GM12874 (cell line): Measurements from ENCODE around the gene ZNF93.

ENCODE experiments used
- CTCF ChIP-seq: IDR thresholded peaks from 2 replicates; pipeline ENCODE4 v1.5.1; 2011; ENCODE audit warnings: low read depth, mild to moderate bottlenecking, control low read depth, low read length, moderate library complexity; ENCODE audit not compliant: insufficient read depth

Gene ZNF93

DNA sequence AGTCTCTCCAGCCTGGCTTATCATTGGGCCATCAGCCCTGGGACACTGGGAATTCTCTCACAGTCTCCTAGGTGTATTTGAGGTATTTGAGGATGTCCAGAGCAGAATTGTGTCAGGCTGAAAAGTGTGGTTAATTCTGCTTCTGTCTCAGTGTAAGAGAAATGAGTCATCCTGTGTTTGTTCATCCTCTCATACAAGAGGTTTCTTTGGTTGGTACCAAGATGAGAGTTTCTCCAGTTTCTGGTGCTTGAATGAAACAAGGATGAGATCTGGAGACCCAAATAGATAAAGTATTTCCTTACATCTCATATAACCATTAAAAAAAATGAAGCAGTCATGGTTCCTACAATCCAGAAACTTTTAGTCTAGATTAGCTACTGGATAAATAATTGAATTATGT lies 27.4 kb upstream of the ZNF93 start:
- no peak for TF ChIP-seq CTCF

- no peak for TF ChIP-seq CTCF
Measured at GRCh38 chr19:19877724-19878123, 23.0 kb upstream of the ZNF93 start.

DNA sequence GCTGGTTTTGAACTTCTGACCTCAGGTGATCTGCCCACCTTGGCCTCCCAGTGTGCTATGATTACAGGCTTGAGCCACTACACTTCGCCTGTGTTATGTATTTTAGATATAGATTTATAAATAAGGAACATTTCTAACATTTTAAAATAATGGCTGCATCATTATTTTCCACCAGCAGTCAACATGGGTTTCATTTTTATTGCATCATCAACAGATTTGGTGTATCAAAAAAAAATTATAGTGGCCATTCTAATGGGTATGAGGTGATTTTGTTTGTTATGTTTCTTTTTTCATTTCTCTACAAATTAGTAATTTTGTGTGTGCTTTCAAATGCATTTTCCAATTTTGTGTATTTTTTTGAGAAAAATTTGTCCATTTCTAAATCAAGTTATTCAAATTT lies 16.2 kb upstream of the ZNF93 start:
- no peak for TF ChIP-seq CTCF

DNA sequence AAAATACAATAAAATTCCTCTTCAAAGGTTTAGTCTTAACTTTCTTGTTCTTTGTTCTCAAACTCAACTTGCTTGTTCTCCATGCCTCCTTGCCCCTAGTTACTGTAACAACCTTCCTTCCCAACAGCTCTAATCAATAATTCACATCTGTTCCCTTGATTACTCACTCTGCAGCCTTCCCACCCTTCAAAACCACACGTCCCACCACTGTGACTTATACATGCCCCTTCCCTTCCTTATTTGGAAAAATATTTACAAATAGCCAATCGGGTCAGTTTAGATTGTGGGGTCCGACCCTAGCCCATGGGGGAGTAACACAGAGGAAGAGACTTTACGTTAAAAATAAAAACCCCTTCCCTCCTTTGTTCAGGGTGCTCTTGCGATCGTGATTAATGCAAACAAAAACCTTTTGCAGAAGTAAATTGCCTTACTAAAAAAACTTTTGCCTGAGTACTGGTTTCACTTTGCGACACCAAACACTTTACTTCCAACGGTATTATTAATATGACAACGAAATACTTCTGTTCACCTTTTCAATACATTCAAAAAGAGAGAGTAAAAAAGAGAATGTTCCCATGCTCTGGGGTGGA lies 512 bp upstream of the ZNF93 start:
- no peak for TF ChIP-seq CTCF

DNA sequence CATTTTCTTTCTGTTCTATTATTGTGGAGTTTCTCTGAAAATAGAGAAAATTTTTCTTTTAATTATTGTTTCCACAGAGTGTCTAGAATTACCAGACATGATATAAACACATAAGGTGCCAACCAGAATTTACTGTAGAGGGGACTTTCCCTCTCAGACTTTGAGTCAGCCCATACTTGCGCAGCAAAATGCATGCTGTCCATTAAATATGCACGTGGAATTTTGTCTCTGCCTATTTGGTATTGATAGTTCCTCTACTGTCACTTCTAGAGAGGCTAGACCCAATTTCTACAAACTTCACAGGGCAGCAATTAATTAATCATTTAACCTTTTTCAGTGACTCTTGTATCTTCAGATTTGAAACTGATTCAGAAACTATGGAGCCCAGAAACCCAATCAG lies 8.9 kb downstream of the ZNF93 start:
- TF ChIP-seq CTCF = no peak

- TF ChIP-seq CTCF = no peak
Measured at GRCh38 chr19:19911150-19911549, 10.4 kb downstream of the ZNF93 start.

DNA sequence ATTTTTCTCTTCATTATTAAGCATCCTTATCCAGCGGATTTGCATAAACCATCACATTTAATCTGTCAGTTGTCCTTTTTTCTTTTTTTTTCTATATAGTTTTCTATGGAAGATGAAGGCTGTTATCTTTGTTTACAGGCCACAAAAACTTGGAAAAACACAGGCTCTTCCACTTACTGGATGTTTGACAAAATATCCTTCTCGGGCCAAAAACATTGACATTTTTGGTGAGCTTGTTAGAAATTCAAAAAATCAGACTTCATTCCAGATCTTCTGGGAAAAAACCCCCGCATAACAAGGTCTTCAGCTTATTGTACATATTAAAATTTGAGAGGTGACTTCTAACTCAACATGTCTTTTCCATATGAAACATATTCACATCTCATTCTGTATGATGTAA lies 13.8 kb downstream of the ZNF93 start:
- no peak for TF ChIP-seq CTCF
